ENCODE data around the gene AFAP1.

AFAP1 gene

GRCh38 chr4:7813674-7814073, 126.0 kb downstream of the AFAP1 start:
- H3K27ac Mint-ChIP-seq: no peak overlapping the region
- no peak for DNase-seq
- no peaks in the 10 kb centered on the region for H3K36me3 Mint-ChIP-seq
- no peak for ATAC-seq (replicated peaks)
- peaks cover 15 to 17% of the 10 kb centered on the region in 2 donors for H3K27me3 Mint-ChIP-seq
- H3K4me3 Mint-ChIP-seq: no peak overlapping the region
- H3K4me1 Mint-ChIP-seq: no peaks in the 10 kb centered on the region
- no peaks in the 10 kb centered on the region for H3K9me3 Mint-ChIP-seq

- no peak overlapping the region for H3K4me3 Mint-ChIP-seq
- no peaks in the 10 kb centered on the region for H3K4me1 Mint-ChIP-seq
- H3K9me3 Mint-ChIP-seq: no peaks in the 10 kb centered on the region
- peaks cover 19 to 24% of the 10 kb centered on the region in 2 donors for H3K27me3 Mint-ChIP-seq
- ATAC-seq (replicated peaks) (no peak), DNase-seq (no peak)
- no peaks in the 10 kb centered on the region for H3K36me3 Mint-ChIP-seq
- no peak overlapping the region for H3K27ac Mint-ChIP-seq
Measured at GRCh38 chr4:7812921-7813320, 126.7 kb downstream of the AFAP1 start.

- H3K4me1 Mint-ChIP-seq: no peaks in the 10 kb centered on the region
- no peak overlapping the region for H3K27ac Mint-ChIP-seq
- DNase-seq (no peak), ATAC-seq (replicated peaks) (no peak)
- no peaks in the 10 kb centered on the region for H3K36me3 Mint-ChIP-seq
- H3K9me3 Mint-ChIP-seq: no peaks in the 10 kb centered on the region
- peaks cover 25 to 29% of the 10 kb centered on the region in 2 donors for H3K27me3 Mint-ChIP-seq
- no peak overlapping the region for H3K4me3 Mint-ChIP-seq
Measured at GRCh38 chr4:7812231-7812857, 127.3 kb downstream of the AFAP1 start.

GRCh38 chr4:7811536-7812191, 128.0 kb downstream of the AFAP1 start:
- DNase-seq (no peak), ATAC-seq (replicated peaks) (no peak)
- Mint-ChIP-seq H3K9me3 (no peaks in the 10 kb centered on the region), H3K27me3 (peaks cover 29 to 31% of the 10 kb centered on the region in 2 donors), H3K27ac (no peak overlapping the region), H3K4me1 (no peaks in the 10 kb centered on the region), H3K4me3 (no peak overlapping the region), H3K36me3 (no peaks in the 10 kb centered on the region)

GRCh38 chr4:7810783-7811535, 128.7 kb downstream of the AFAP1 start:
- DNase-seq (no peak), ATAC-seq (replicated peaks) (no peak)
- peaks cover 29 to 35% of the 10 kb centered on the region in 2 donors for H3K27me3 Mint-ChIP-seq
- H3K36me3 Mint-ChIP-seq: no peaks in the 10 kb centered on the region
- no peaks in the 10 kb centered on the region for H3K9me3 Mint-ChIP-seq
- H3K4me3 Mint-ChIP-seq: no peak overlapping the region
- no peaks in the 10 kb centered on the region for H3K4me1 Mint-ChIP-seq
- no peak overlapping the region for H3K27ac Mint-ChIP-seq

GRCh38 chr4:7808752-7809151, 130.9 kb downstream of the AFAP1 start:
- Mint-ChIP-seq H3K4me3 (no peak overlapping the region), H3K9me3 (no peaks in the 10 kb centered on the region), H3K36me3 (no peaks in the 10 kb centered on the region), H3K27me3 (peaks cover 49 to 51% of the 10 kb centered on the region in 2 donors), H3K27ac (no peak overlapping the region), H3K4me1 (peaks cover 0 to 3% of the 10 kb centered on the region in 2 donors)
- no peak for ATAC-seq (replicated peaks)
- DNase-seq: no peak

GRCh38 chr4:7808181-7808580, 131.5 kb downstream of the AFAP1 start:
- H3K9me3 Mint-ChIP-seq: no peaks in the 10 kb centered on the region

GRCh38 chr4:7807351-7807921, 132.2 kb downstream of the AFAP1 start:
- H3K4me1 Mint-ChIP-seq: peaks cover 0 to 3% of the 10 kb centered on the region in 2 donors
- H3K9me3 Mint-ChIP-seq: no peaks in the 10 kb centered on the region
- ATAC-seq (replicated peaks): no peak
- H3K4me3 Mint-ChIP-seq: no peak overlapping the region
- H3K27ac Mint-ChIP-seq: no peak overlapping the region
- H3K27me3 Mint-ChIP-seq: peaks cover 49 to 50% of the 10 kb centered on the region in 2 donors
- no peak for DNase-seq
- H3K36me3 Mint-ChIP-seq: no peaks in the 10 kb centered on the region

More at GRCh38 chr4:7808181-7808580, 131.5 kb downstream of the AFAP1 start:
- Mint-ChIP-seq H3K4me1 (peaks cover 0 to 3% of the 10 kb centered on the region in 2 donors), H3K27ac (no peak overlapping the region), H3K27me3 (peaks cover 49 to 51% of the 10 kb centered on the region in 2 donors), H3K36me3 (no peaks in the 10 kb centered on the region), H3K4me3 (no peak overlapping the region)
- DNase-seq (no peak), ATAC-seq (replicated peaks) (no peak)

GRCh38 chr4:7806338-7807090, 133.1 kb downstream of the AFAP1 start:
- no peak overlapping the region for H3K4me3 Mint-ChIP-seq
- no peak for DNase-seq
- H3K27ac Mint-ChIP-seq: no peak overlapping the region

GRCh38 chr4:7805533-7806337, 133.9 kb downstream of the AFAP1 start:
- Mint-ChIP-seq H3K27me3 (peaks cover 40 to 43% of the 10 kb centered on the region in 2 donors), H3K36me3 (no peaks in the 10 kb centered on the region), H3K27ac (no peak overlapping the region), H3K9me3 (no peaks in the 10 kb centered on the region), H3K4me3 (no peak overlapping the region), H3K4me1 (peaks cover 5 to 6% of the 10 kb centered on the region in 2 donors)
- ATAC-seq (replicated peaks): no peak
- no peak for DNase-seq

More at GRCh38 chr4:7806338-7807090, 133.1 kb downstream of the AFAP1 start:
- peaks cover 46 to 49% of the 10 kb centered on the region in 2 donors for H3K27me3 Mint-ChIP-seq
- H3K9me3 Mint-ChIP-seq: no peaks in the 10 kb centered on the region
- H3K36me3 Mint-ChIP-seq: no peaks in the 10 kb centered on the region
- no peak for ATAC-seq (replicated peaks)
- peaks cover 5 to 6% of the 10 kb centered on the region in 2 donors for H3K4me1 Mint-ChIP-seq

- Mint-ChIP-seq H3K36me3 (no peaks in the 10 kb centered on the region), H3K4me1 (peaks cover 5 to 6% of the 10 kb centered on the region in 2 donors), H3K27ac (no peak overlapping the region), H3K9me3 (no peaks in the 10 kb centered on the region), H3K4me3 (no peak overlapping the region), H3K27me3 (peaks cover 43 to 47% of the 10 kb centered on the region in 2 donors)
- ATAC-seq (replicated peaks): no peak
- no peak for DNase-seq
Measured at GRCh38 chr4:7804756-7805385, 134.8 kb downstream of the AFAP1 start.

- ATAC-seq (replicated peaks): peak; percentile 71 to 77
- Mint-ChIP-seq H3K27me3 (peaks cover 45 to 47% of the 10 kb centered on the region in 2 donors), H3K27ac (no peak overlapping the region), H3K36me3 (no peaks in the 10 kb centered on the region), H3K9me3 (no peaks in the 10 kb centered on the region), H3K4me3 (no peak overlapping the region), H3K4me1 (peaks cover 5 to 6% of the 10 kb centered on the region in 2 donors)
- peak; percentile 57 for DNase-seq
Measured at GRCh38 chr4:7803992-7804755, 135.5 kb downstream of the AFAP1 start.

Measured in stimulated activated naive B cell treated with anti-CD40 and anti-IgM and Interleukin-4, amounts not matched to agents 10 μg/mL and 1 μg/mL and 100 μg/mL, for 72 hours (primary cell).